ENCODE results near the gene PHACTR2.

DNA sequence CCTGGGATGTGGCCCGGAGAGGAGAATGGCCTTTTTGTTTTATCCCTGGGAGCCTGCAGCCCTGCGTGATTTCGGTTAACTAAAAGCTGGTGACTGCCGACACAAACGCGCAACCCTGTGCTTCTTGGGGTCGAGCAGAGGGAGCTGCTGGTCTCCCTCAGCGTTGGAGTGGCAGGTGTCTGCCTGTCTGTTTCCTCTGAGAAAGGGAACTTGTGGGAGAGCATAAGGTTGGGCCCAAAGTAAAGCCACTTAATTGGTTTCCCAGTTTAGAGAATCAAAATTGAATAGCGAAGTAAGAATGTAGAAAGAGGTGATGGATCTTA is 165.9 kb downstream of the PHACTR2 start:
- TF ChIP-seq CTCF (IDR thresholded peaks at IDR 0.05 in 4 of 5, conservative IDR thresholded peaks at IDR 0.05 in 1 of 5), result no peak
- no peak for TF ChIP-seq POLR2A (IDR thresholded peaks at IDR 0.05)
